Mammary epithelial cell (primary cell): ENCODE measurements around the gene CCDC78.

Source experiments
- EZH2 ChIP-seq: IDR thresholded peaks from 2 replicates; pipeline ENCODE4 v1.6.1; 2012; ENCODE audit warnings: low read length, inconsistent platforms, borderline replicate concordance
- TF ChIP-seq, protein P1 (sequence below), 2 donors: IDR thresholded peaks in 1 of 2; conservative IDR thresholded peaks in 1 of 2; 2 replicates each; pipeline ENCODE4 v1.5.1; 2011 to 2012; ENCODE audit warnings: inconsistent platforms in 2 of 2, low read length in 2 of 2, mild to moderate bottlenecking in 2 of 2, control low read depth in 1 of 2, low read depth in 1 of 2; ENCODE audit not compliant: insufficient read depth in 1 of 2; ENCODE audit errors: extremely low read depth in 1 of 2

DNA sequence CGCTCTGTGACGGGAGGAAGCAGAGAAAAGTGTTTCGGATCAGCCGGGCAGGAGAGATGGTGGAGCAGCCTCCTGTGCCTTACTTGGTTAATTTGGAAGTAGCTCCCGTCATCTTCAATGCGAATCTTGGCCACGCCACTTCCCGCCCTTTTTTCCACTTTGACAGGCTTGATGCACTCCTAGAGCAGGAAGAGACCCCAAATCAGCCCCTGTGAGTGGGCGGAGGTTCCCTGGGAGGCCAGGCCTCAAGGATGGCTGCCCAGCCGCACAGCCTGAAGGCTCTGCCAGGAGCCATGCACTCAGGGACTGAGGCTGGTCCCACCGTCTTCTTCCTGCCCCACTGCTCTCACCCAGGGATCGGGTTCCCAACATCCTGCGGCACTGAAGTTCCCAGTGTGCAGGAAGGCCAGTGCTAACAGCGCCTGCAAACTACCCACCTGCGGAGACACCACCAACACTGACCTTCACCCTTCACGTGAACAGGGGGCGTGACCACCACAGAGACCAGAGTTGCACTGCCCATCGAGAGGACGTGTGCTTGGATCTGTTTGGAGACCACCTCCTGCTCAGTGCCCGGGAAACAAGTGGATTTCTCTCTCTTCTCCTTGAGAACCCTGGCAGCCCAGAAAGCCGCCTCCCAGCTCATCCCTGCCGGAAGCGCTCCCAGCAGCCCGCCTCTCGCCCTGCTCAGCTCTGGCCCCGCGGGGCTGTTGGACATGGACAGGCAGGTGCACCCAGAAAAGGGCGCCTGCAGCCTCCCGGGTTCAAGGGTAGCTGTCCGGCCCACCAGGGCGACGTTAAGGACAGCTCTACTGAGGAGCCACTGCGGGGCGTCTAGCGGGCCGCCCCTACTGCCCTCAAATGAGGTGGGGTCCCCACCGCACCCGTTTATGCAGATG lies 13.6 kb upstream of the CCDC78 start:
- TF ChIP-seq, protein P1, sequence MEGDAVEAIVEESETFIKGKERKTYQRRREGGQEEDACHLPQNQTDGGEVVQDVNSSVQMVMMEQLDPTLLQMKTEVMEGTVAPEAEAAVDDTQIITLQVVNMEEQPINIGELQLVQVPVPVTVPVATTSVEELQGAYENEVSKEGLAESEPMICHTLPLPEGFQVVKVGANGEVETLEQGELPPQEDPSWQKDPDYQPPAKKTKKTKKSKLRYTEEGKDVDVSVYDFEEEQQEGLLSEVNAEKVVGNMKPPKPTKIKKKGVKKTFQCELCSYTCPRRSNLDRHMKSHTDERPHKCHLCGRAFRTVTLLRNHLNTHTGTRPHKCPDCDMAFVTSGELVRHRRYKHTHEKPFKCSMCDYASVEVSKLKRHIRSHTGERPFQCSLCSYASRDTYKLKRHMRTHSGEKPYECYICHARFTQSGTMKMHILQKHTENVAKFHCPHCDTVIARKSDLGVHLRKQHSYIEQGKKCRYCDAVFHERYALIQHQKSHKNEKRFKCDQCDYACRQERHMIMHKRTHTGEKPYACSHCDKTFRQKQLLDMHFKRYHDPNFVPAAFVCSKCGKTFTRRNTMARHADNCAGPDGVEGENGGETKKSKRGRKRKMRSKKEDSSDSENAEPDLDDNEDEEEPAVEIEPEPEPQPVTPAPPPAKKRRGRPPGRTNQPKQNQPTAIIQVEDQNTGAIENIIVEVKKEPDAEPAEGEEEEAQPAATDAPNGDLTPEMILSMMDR (conservative IDR thresholded peaks at IDR 0.05 in 1 of 2, IDR thresholded peaks at IDR 0.05 in 1 of 2; ENCODE audit: extremely low read depth in 1 of 2, insufficient read depth in 1 of 2, low read depth in 1 of 2, low read length in 2 of 2) = no peak
- TF ChIP-seq EZH2 = no peak
